IMR-90 (cell line): Measurements from ENCODE around the gene RPTOR. TPM values are rescaled to one million over a fixed set of nuclear protein-coding genes. Genes with fewer than 3 reads are reported as not detected.

ENCODE experiments used
- ATAC-seq: fragments of 200-7000 bp; cut with Tn5 transposase; 2 replicates; pipeline ENCODE4 v1.9.1; 2020; ENCODE audit warnings: low read depth, mild to moderate bottlenecking, moderate library complexity
- BruUV-seq: library from RNA; stranded (reverse); fragments of 400-500 nt; replicated peaks from 2 replicates; lab custom pipeline; 2021; lab: Mats Ljungman, UMichigan
- CTCF ChIA-PET: fragments of 300-600 bp; formaldehyde crosslinking; extraction: SDS; loops from one replicate; lab custom pipeline; 2021; ENCODE audit warnings: antibody characterized with exemption; lab: Yijun Ruan, JAX
- POLR2A ChIA-PET: fragments of 300-600 bp; sonication (Branson Sonifier 250); formaldehyde crosslinking; loops from one replicate; lab custom pipeline; 2022; ENCODE audit warnings: antibody characterized with exemption; ENCODE audit not compliant: unreplicated experiment; lab: Charles Lee
- DNase-seq: peaks from one replicate; pipeline ENCODE4 v3.0.0; 2013
- H2AFZ ChIP-seq: replicated peaks from 2 replicates; pipeline ENCODE3; 2013; ENCODE audit warnings: low read length, mild to moderate bottlenecking; ENCODE audit not compliant: poor library complexity
- H2AK5ac ChIP-seq: 2 replicates; pipeline ENCODE4 v1.6.1; 2013; ENCODE audit warnings: low read depth, low read length, inconsistent platforms
- H2AK9ac ChIP-seq: replicated peaks from 2 replicates; pipeline ENCODE3; 2013; ENCODE audit warnings: mild to moderate bottlenecking, low read depth, low read length, moderate library complexity; ENCODE audit not compliant: poor library complexity
- H2BK120ac ChIP-seq: 2 replicates; pipeline ENCODE4 v1.6.1; 2013; ENCODE audit warnings: low read depth, low read length, inconsistent platforms
- H2BK15ac ChIP-seq: 3 replicates; pipeline ENCODE4 v1.6.1; 2013; ENCODE audit warnings: low read depth, low read length, inconsistent platforms
- H2BK20ac ChIP-seq: 2 replicates; pipeline ENCODE4 v1.6.1; 2013; ENCODE audit warnings: low read depth, mild to moderate bottlenecking, inconsistent platforms, low read length, moderate library complexity
- H2BK5ac ChIP-seq: 2 replicates; pipeline ENCODE4 v1.6.1; 2013; ENCODE audit warnings: mild to moderate bottlenecking, low read depth, low read length, inconsistent platforms; ENCODE audit not compliant: poor library complexity, severe bottlenecking
- H3K14ac ChIP-seq: replicated peaks from 2 replicates; pipeline ENCODE4 v1.6.1; 2013; ENCODE audit warnings: low read depth, low read length, inconsistent platforms
- H3K18ac ChIP-seq: 2 replicates; pipeline ENCODE4 v1.6.1; 2013; ENCODE audit warnings: low read depth, low read length, control low read depth
- H3K23ac ChIP-seq: 2 replicates; pipeline ENCODE4 v1.6.1; 2013; ENCODE audit warnings: low read depth, low read length, inconsistent platforms
- H3K27ac ChIP-seq: 2 replicates; pipeline ENCODE4 v1.5.1; 2013; ENCODE audit warnings: mild to moderate bottlenecking, control low read depth, low read length; ENCODE audit not compliant: insufficient read depth
- H3K27me3 ChIP-seq: 2 replicates; pipeline ENCODE4 v1.6.1; 2013; ENCODE audit warnings: low read length; ENCODE audit not compliant: control insufficient read depth, insufficient read depth
- H3K36me3 ChIP-seq: 2 replicates; pipeline ENCODE4 v1.6.1; 2013; ENCODE audit warnings: low read length, mixed read lengths; ENCODE audit not compliant: control insufficient read depth, insufficient read depth
- H3K4ac ChIP-seq: 2 replicates; pipeline ENCODE4 v1.6.1; 2013; ENCODE audit warnings: low read depth, low read length, inconsistent platforms
- H3K4me1 ChIP-seq: 2 replicates; pipeline ENCODE4 v1.6.1; 2013; ENCODE audit warnings: low read length, mixed read lengths; ENCODE audit not compliant: control insufficient read depth, insufficient read depth
- H3K4me2 ChIP-seq: 2 replicates; pipeline ENCODE4 v1.6.1; 2013; ENCODE audit warnings: low read depth, mild to moderate bottlenecking, control low read depth, low read length, moderate library complexity
- H3K4me3 ChIP-seq: 2 replicates; pipeline ENCODE4 v1.5.1; 2013; ENCODE audit warnings: low read depth, mild to moderate bottlenecking, control low read depth, low read length, moderate library complexity; ENCODE audit not compliant: insufficient read depth
- H3K56ac ChIP-seq: 2 replicates; pipeline ENCODE4 v1.6.1; 2013; ENCODE audit warnings: low read length, inconsistent platforms; ENCODE audit not compliant: insufficient read depth; ENCODE audit errors: extremely low read depth
- H3K79me1 ChIP-seq, 2 experiments: 2 replicates each; pipeline ENCODE4 v1.6.1; 2013; ENCODE audit warnings: low read length in 2 of 2, inconsistent platforms in 1 of 2, low read depth in 1 of 2
- H3K9ac ChIP-seq: 2 replicates; pipeline ENCODE4 v1.6.1; 2013; ENCODE audit warnings: low read depth, low read length, control low read depth
- H3K9me1 ChIP-seq: 2 replicates; pipeline ENCODE4 v1.6.1; 2013; ENCODE audit warnings: low read length, inconsistent platforms; ENCODE audit not compliant: insufficient read depth
- H3K9me3 ChIP-seq: 2 replicates; pipeline ENCODE4 v1.6.1; 2013; ENCODE audit warnings: low read length; ENCODE audit not compliant: control insufficient read depth, insufficient read depth
- H4K20me1 ChIP-seq: 2 replicates; pipeline ENCODE4 v1.6.1; 2013; ENCODE audit warnings: low read length, inconsistent platforms; ENCODE audit not compliant: insufficient read depth
- H4K5ac ChIP-seq: 2 replicates; pipeline ENCODE4 v1.6.1; 2013; ENCODE audit warnings: mild to moderate bottlenecking, low read depth, low read length, control low read depth
- H4K8ac ChIP-seq, 2 experiments: 2 replicates each; pipeline ENCODE4 v1.6.1; 2013; ENCODE audit warnings: low read depth in 2 of 2, low read length in 2 of 2, control low read depth in 1 of 2, inconsistent platforms in 1 of 2
- H4K91ac ChIP-seq: 2 replicates; pipeline ENCODE4 v1.6.1; 2013; ENCODE audit warnings: low read depth, low read length, inconsistent platforms; ENCODE audit not compliant: insufficient read depth
- CEBPB ChIP-seq: IDR thresholded peaks from 2 replicates; pipeline ENCODE4 v1.6.1; 2012; ENCODE audit warnings: low read depth, low read length, improper control_type of control experiment
- CHD1 ChIP-seq: IDR thresholded peaks from 2 replicates; pipeline ENCODE4 v1.6.1; 2012; ENCODE audit warnings: low read depth, low read length, improper control_type of control experiment
- CTCF ChIP-seq: conservative IDR thresholded peaks from 2 replicates; pipeline ENCODE4 v1.5.1; 2012; ENCODE audit warnings: mild to moderate bottlenecking, low read depth, low read length, improper control_type of control experiment
- FOS ChIP-seq: fragments of 150-350 bp; IDR thresholded peaks from 2 replicates; pipeline ENCODE4 v1.6.1; 2016; ENCODE audit warnings: low read depth, low read length
- MAFK ChIP-seq: IDR thresholded peaks from 2 replicates; pipeline ENCODE4 v1.6.1; 2012; ENCODE audit warnings: low read depth, low read length, improper control_type of control experiment
- MAZ ChIP-seq: IDR thresholded peaks from 2 replicates; pipeline ENCODE4 v1.6.1; 2012; ENCODE audit warnings: low read depth, mild to moderate bottlenecking, low read length, improper control_type of control experiment, moderate library complexity, borderline replicate concordance
- MXI1 ChIP-seq: IDR thresholded peaks from 2 replicates; pipeline ENCODE4 v1.6.1; 2012; ENCODE audit warnings: low read depth, mild to moderate bottlenecking, low read length, moderate library complexity, borderline replicate concordance
- NFE2L2 ChIP-seq: fragments of 150-350 bp; IDR thresholded peaks from 2 replicates; pipeline ENCODE4 v1.6.1; 2016; ENCODE audit warnings: low read depth, mild to moderate bottlenecking, low read length
- POLR2A ChIP-seq: IDR thresholded peaks from 2 replicates; pipeline ENCODE4 v1.6.1; 2012; ENCODE audit warnings: mild to moderate bottlenecking, low read depth, low read length
- RAD21 ChIP-seq: IDR thresholded peaks from 2 replicates; pipeline ENCODE4 v1.6.1; 2012; ENCODE audit warnings: low read length, improper control_type of control experiment
- RCOR1 ChIP-seq: IDR thresholded peaks from 2 replicates; pipeline ENCODE4 v1.6.1; 2012; ENCODE audit warnings: mild to moderate bottlenecking, low read length, improper control_type of control experiment; ENCODE audit not compliant: insufficient replicate concordance
- RFX5 ChIP-seq: IDR thresholded peaks from 2 replicates; pipeline ENCODE4 v1.8.0; 2012; ENCODE audit warnings: low read depth, mild to moderate bottlenecking, low read length, moderate library complexity
- SMC3 ChIP-seq: fragments of 150-350 bp; IDR thresholded peaks from 2 replicates; pipeline ENCODE4 v1.6.1; 2016; ENCODE audit warnings: low read depth, mild to moderate bottlenecking, antibody characterized with exemption, low read length, moderate library complexity
- WGBS, 2 experiments: methylation state at CpG; one replicate each; pipeline versions ENCODE4 v1.1.5 to v1.1.7; 2013; ENCODE audit warnings: missing lambda C conversion rate in 2 of 2; ENCODE audit not compliant: insufficient read length in 1 of 2; ENCODE audit errors: extremely low coverage in 2 of 2; 5-methylcytosine and 5-hydroxymethylcytosine counted together
- dilution Hi-C: fragments of 300-500 bp; cut with HindIII; formaldehyde crosslinking; loops from one replicate; pipeline ENCODE4 v1.14.3; 2018; ENCODE audit warnings: low sequenced_read_pairs; ENCODE audit not compliant: unreplicated experiment
- in situ Hi-C: fragments of 300-500 bp; cut with MboI; formaldehyde crosslinking; loops from 3 replicates; pipeline ENCODE4 v1.14.3; 2019; ENCODE audit warnings: low sequenced_read_pairs, inconsistent platforms, mixed read lengths
- intact Hi-C: fragments of 100-400 bp; cut with micrococcal nuclease; formaldehyde crosslinking; loops from 2 replicates; pipeline ENCODE4 v1.10.0; 2022
- polyA plus RNA-seq, 3 experiments: library from polyadenylated mRNA; depleted of rRNA; stranded (reverse); fragments of >200 nt; gene quantifications; 2 replicates each; pipeline ENCODE4 v1.2.3, GENCODE V29; 2012; ENCODE audit warnings: low replicate concordance in 1 of 3
- total RNA-seq: library from RNA; depleted of rRNA; stranded (reverse); fragments of >200 nt; gene quantifications from 2 replicates; pipeline ENCODE4 v1.2.3, GENCODE V29; 2012
- TF ChIP-seq, protein P1 (sequence below): fragments of 150-350 bp; IDR thresholded peaks from 2 replicates; pipeline ENCODE4 v1.6.1; 2016; ENCODE audit warnings: low read depth, mild to moderate bottlenecking, low read length, moderate library complexity, borderline replicate concordance
- TF ChIP-seq, protein P2 (sequence below): fragments of 150-350 bp; IDR thresholded peaks from 2 replicates; pipeline ENCODE4 v1.6.1; 2017; ENCODE audit warnings: mild to moderate bottlenecking, antibody characterized with exemption, low read length, low read depth

The RPTOR gene
- total and polyA plus RNA-seq, 2 of the 4 experiments (the other 2 are of a cell fraction) = 10.8 to 14.7 TPM

GRCh38 chr17:80872001-80872500 is 327.4 kb downstream of the RPTOR start:
- no peak overlapping the region for H3K56ac ChIP-seq
- peak overlapping the region; percentile 52; the same call in 1 of the 2 replicates for H4K91ac ChIP-seq
- peak overlapping the region in 1 of 2 experiments; percentile 64; a peak in 1 of 4 replicates for H4K8ac ChIP-seq
- H3K4me3 ChIP-seq = no peak overlapping the region
- ChIA-PET POLR2A (interaction anchor here (0.6 kb wide), 2 partner anchors 32 to 396 kb away, joined by 3 to 6 read pairs; partner anchors contain the start of gene NPTX1), CTCF (no interaction called here)
- peaks cover 25% of the 10 kb centered on the region for H3K9me1 ChIP-seq
- peak overlapping the region; percentile 34 for H2AK9ac ChIP-seq
- 64% methylated on average over 4 of the region's 14 CpGs; no CpG with 5 or more reads in 1 of the 2 experiments for WGBS, 2 experiments
- TF ChIP-seq MXI1 (no peak), CTCF (no peak), SMC3 (no peak), MAFK (no peak), MAZ (no peak), CEBPB (no peak), FOS (no peak), CHD1 (no peak), RFX5 (no peak), NFE2L2 (no peak), RCOR1 (no peak), RAD21 (no peak), POLR2A (no peak)
- TF ChIP-seq, protein P1, sequence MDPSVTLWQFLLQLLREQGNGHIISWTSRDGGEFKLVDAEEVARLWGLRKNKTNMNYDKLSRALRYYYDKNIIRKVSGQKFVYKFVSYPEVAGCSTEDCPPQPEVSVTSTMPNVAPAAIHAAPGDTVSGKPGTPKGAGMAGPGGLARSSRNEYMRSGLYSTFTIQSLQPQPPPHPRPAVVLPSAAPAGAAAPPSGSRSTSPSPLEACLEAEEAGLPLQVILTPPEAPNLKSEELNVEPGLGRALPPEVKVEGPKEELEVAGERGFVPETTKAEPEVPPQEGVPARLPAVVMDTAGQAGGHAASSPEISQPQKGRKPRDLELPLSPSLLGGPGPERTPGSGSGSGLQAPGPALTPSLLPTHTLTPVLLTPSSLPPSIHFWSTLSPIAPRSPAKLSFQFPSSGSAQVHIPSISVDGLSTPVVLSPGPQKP = no peak
- TF ChIP-seq, protein P2, sequence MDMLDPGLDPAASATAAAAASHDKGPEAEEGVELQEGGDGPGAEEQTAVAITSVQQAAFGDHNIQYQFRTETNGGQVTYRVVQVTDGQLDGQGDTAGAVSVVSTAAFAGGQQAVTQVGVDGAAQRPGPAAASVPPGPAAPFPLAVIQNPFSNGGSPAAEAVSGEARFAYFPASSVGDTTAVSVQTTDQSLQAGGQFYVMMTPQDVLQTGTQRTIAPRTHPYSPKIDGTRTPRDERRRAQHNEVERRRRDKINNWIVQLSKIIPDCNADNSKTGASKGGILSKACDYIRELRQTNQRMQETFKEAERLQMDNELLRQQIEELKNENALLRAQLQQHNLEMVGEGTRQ = no peak
- intact Hi-C loops (no loop called here), in situ Hi-C loops (loop anchor here (10.0 kb wide), 1 partner anchor 447 kb away; no protein-coding TSS in a partner anchor), dilution Hi-C loops (no loop called here)
- peaks cover 16% of the 10 kb centered on the region for H3K4me1 ChIP-seq
- H3K4me2 ChIP-seq = no peak overlapping the region
- peak overlapping the region; percentile 60 for H3K4ac ChIP-seq
- peaks cover 10% of the 10 kb centered on the region for H3K36me3 ChIP-seq
- H3K14ac ChIP-seq = peak overlapping the region; percentile 29; the same call in 1 of the 2 replicates
- H3K9ac ChIP-seq = no peak overlapping the region
- peak overlapping the region; percentile 44 for H3K23ac ChIP-seq
- no TSS peak for BruUV-seq
- H3K9me3 ChIP-seq = no peaks in the 10 kb centered on the region
- H2AK5ac ChIP-seq = peak overlapping the region; percentile 74; the same call in 1 of the 2 replicates
- H2BK5ac ChIP-seq = peak overlapping the region; percentile 4
- H2BK20ac ChIP-seq = no peak overlapping the region; the same call in none of the 2 replicates
- no peak overlapping the region for H2AFZ ChIP-seq
- peak overlapping the region; percentile 22 for H4K5ac ChIP-seq
- H3K27ac ChIP-seq = no peak overlapping the region
- DNase-seq = no peak
- H3K18ac ChIP-seq = no peak overlapping the region
- H3K79me1 ChIP-seq = peaks cover 0 to 16% of the 10 kb centered on the region in 2 experiments; a peak in 1 of 4 replicates
- no peaks in the 10 kb centered on the region for H3K27me3 ChIP-seq
- 0 out of 3 replicates have a peak overlapping the region, but pooled peaks have one; percentile 44 for H2BK15ac ChIP-seq
- no peaks in the 10 kb centered on the region for H4K20me1 ChIP-seq
- peak overlapping the region; percentile 74 for H2BK120ac ChIP-seq
- ATAC-seq = no peak
